ENCODE results near the gene TTR.
A peak's percentile ranks its signal among the peaks of the same experiment; 100 is the strongest.

TTR gene

GRCh38 chr18:31617031-31617717, 25.5 kb downstream of the TTR start:
- DNase-seq = no peak

DNA sequence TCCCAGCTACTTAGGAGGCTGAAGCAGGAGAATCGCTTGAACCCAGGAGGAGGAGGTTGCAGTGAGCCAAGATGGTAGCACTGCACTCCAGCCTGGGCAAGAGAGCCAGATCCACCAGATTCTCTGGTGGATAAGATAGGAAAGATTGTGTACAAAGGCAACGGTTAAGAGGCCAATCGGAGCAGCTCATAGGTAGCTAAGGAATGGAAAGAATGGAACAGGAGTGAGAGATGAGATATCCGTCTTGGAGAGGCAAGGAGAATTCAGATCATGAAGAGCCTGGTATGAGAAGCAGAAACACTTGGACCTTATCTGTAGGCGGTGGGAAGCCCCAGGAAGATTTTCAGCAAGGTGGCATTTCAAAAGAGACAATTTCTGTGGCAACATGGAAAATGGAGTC, 27.1 kb downstream of the TTR start:
- DNase-seq = no peak

GRCh38 chr18:31619291-31619690, 27.6 kb downstream of the TTR start:
- no peak for DNase-seq

DNA sequence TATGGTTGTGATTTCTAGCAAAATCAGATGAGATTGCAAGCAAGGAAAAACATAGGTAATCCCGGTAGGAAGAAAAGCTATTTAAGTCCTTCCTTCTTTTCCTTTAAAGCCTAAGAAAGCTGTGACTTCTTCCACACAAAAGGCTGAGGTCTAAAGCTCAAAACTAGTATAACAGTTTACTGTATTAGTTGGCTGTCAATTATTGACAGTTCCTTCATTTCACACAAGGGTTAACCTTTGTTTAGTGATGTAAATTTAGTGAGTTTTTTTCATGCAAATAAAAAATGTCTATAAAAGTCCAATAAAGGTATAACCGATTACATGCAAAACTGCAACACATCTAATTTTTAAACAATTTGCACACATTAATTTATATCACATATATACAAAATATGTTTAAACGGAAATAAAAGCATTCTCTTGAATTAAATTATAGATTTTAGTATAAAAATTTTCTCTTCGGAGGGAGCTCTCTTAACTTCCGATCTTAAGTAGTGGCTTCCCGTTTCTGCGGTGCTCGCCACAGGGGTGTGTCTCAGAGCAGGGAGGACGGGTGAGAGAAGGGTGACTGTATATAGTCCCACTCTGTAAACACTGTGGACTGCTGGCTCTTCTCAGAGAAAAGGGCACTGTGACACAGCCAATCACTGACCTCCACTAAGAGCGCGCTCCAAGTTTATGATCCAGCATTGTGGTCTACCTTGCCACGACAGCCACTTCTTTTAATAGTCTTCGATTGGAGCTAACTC, 33.4 kb downstream of the TTR start:
- no peak for DNase-seq

DNA sequence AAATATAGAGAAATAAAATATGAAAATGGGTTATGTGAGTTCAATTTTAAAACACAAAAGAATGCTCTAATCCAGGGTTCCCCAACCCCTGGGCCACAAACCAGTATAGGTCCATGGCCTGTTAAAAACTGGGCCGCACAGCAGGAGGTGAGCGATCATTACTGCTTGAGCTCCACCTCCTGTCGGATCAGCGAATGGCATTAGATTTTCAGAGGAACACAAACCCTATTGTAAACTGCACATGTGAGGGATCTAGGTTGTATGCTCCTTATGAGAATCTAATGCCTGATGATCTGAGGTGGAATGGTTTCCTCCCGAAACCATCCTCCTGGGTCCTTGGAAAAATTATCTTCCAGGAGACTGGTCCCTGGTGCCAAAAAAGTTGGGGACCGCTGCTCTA, 34.7 kb downstream of the TTR start:
- no peak for DNase-seq

GRCh38 chr18:31630549-31630948, 38.9 kb downstream of the TTR start:
- DNase-seq = no peak

DNA sequence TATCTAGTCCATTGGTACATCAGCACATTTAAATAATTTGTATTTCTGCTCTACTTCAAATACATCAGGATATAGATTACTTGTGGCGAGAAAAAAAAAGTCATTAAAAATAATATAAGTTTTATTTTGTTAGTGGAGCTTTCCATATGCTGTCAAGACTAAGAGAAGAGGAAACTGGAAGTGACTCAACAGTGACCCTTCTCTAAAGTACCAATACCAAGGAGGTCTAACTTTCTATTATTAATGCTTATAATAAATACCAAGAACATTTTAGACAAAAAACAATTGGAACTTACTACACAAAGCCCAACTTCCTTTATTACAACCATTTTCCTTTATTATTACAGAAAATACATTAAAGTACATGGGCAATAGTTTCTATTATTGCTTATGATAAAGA, 39.8 kb downstream of the TTR start:
- no peak for DNase-seq

DNA sequence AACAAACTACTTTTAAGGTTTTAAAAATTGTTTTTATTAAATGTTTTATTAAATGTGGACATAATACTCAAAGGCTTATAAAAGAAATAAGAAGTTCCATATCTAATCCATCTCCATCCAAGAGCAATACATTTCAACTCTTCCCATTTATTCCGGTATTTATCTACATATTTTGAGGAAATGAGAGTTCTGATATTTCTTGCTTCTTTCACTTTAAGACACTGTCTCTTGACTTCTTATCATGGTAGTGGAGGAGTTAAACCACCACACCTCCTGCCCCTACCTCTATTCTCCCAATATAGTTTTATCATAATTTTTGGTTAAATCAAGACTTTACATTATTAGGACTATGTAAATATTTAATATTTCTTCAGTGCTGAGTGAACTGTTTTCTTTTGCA, 40.7 kb downstream of the TTR start:
- no peak for DNase-seq

DNA sequence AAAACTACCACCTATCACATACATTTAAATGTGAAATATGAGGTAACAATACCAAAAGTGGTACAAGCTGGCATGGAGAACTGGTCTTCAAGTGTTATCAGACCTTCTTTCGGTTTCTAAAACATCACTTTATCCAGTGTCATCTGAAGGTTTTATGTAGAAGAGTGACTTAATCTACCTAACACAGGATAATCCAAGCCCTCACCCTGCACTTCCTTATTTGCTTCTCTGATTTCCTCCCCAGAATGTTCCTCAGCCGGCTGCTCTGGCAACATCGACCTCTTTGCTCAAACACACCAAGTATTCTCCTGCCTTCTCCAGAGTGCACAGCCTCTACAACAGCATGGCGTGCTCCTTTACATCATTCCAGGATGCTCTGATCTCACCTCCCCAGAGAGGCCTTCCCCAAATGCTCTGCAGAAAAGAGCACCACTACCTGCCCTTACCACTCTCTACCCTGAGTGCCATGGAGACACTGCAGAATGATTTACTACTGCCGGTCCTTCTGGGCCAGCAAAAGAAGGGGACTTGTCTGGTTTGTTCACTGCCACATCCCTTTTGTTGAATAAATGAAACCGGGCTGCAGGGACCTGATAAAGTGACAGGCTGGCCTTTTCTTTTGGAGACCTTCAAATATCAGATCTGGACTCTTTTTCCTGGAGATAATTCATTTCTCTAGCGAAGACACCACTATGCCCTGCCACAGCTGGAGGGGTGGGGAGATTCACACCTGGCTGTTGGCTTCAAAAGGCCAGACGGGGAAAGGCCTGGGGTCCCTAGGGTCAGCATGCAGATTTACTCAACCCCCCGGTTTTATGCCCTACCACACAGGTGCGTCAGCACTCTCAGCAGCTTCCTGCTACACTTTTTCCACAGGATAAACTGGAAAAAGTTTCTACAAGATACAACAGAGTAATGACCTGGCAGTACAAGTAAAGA, 42.0 kb downstream of the TTR start:
- DNase-seq = no peak

DNA sequence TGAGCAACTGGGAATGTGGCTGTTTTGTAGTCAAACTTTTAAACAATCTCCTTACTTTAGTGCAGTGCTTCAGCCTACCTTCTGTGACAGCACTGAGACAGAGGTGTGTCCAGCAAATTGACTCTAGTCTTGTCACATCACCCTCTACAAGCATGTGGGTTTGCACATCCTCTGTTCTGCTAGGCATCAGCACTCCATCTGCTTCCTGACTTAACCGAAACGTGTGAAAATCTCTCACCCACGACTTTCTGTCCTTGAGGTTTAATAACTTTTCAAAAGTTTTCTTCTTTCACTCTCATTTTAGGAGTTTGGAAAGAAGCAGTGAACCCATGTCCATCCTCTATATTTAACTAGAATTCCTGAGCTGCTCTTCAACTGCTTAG, 42.6 kb downstream of the TTR start:
- DNase-seq = peak; percentile 29

GRCh38 chr18:31636387-31636786, 44.7 kb downstream of the TTR start:
- DNase-seq = no peak

DNA sequence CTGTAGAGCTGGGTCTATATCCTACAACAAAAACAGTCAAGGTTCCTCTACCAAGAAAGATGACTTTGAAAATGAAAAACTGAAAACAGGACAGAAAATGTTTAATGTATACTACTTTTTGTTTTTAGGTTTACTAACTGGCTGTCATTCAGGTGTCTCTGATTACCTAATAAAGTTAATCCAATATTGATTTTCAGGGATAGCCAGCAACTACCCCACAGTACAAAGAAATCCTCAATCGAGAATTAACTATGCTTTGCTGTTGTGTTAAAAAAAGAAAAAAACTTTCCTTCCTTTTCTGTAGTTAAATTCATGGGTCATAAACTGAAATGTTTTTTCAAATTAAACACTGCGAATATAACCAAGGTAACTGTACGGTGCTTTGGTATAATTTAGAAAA, 45.8 kb downstream of the TTR start:
- DNase-seq = no peak

- DNase-seq = no peak
These were observed 51.3 kb downstream of the TTR start for GRCh38 chr18:31643003-31643402.

GRCh38 chr18:31645411-31645810, 53.7 kb downstream of the TTR start:
- DNase-seq = no peak

- DNase-seq = no peak
These were observed 54.9 kb downstream of the TTR start for GRCh38 chr18:31646332-31647126.

DNA sequence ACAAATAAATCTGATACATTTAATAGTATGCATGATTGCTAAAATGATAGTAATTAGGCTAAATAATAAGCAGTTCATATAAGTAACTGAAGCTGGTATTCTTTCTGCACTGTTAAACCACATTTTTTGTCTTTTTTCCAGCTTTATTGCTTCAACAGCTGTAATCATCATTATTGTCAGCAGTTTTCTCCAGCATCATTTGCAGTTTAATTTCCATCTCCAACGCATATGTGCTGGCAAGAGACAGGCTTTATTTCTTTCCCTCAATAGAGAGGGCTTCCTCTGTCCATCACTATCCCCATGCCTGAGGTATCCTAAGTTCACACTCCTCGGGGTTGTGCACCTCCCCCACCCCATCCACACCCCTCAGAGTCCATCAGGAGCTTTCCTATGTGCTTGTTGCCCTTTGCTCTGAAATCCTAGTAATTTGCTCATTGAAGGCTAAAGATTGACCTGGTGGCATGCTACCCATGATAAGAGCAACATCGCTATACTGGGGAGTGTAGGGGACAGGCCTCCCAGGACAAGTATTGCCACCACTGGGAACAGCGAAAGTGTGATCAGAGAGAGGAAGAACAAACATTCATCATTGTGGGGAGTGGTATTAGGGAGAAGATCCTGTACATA, 55.6 kb downstream of the TTR start:
- DNase-seq = no peak

Data from CD4-positive, alpha-beta T cell treated with Interleukin-17A for 1 hour (primary cell).